KMS-11 (cell line): Measurements from ENCODE around the gene CBLC.

Source experiments
- H2AFZ ChIP-seq: fragments of 200-600 bp; sonication (generic); 2 replicates; pipeline ENCODE4 v1.6.1; 2016; ENCODE audit warnings: antibody characterized with exemption, mixed run types, low read depth
- H3K27ac ChIP-seq: fragments of 200-600 bp; sonication (generic); 2 replicates; pipeline ENCODE4 v1.6.1; 2016; ENCODE audit warnings: mild to moderate bottlenecking, mixed run types
- H3K27me3 ChIP-seq: fragments of 200-600 bp; sonication (generic); 2 replicates; pipeline ENCODE4 v1.6.1; 2017; ENCODE audit warnings: mild to moderate bottlenecking, low read depth, mixed run types, moderate library complexity; ENCODE audit not compliant: insufficient read depth
- H3K36me3 ChIP-seq: fragments of 200-600 bp; sonication (generic); 2 replicates; pipeline ENCODE4 v1.6.1; 2017; ENCODE audit warnings: mild to moderate bottlenecking, mixed run types; ENCODE audit not compliant: insufficient read depth
- H3K4me1 ChIP-seq: fragments of 200-600 bp; sonication (generic); 2 replicates; pipeline ENCODE4 v1.6.1; 2016; ENCODE audit warnings: mild to moderate bottlenecking, low read depth, mixed run types; ENCODE audit not compliant: poor library complexity, severe bottlenecking
- H3K4me2 ChIP-seq: fragments of 200-600 bp; sonication (generic); 2 replicates; pipeline ENCODE4 v1.7.0; 2016; ENCODE audit warnings: mild to moderate bottlenecking, mixed run types
- H3K4me3 ChIP-seq: fragments of 200-600 bp; sonication (generic); IDR thresholded peaks from 2 replicates; pipeline ENCODE4 v1.6.1; 2017; ENCODE audit warnings: low read depth, low read length, mixed read lengths; ENCODE audit not compliant: insufficient read depth
- H3K79me2 ChIP-seq: fragments of 200-600 bp; sonication (generic); 2 replicates; pipeline ENCODE4 v1.6.1; 2016; ENCODE audit warnings: low read depth, mixed run types; ENCODE audit not compliant: insufficient read depth
- H3K9ac ChIP-seq: fragments of 200-600 bp; sonication (generic); 2 replicates; pipeline ENCODE4 v1.6.1; 2016; ENCODE audit warnings: mild to moderate bottlenecking, mixed run types
- H4K20me1 ChIP-seq: fragments of 200-600 bp; sonication (generic); 2 replicates; pipeline ENCODE4 v1.6.1; 2016; ENCODE audit warnings: mild to moderate bottlenecking, mixed run types; ENCODE audit not compliant: insufficient read depth
- CTCF ChIP-seq: fragments of 200-600 bp; sonication (generic); conservative IDR thresholded peaks from 2 replicates; pipeline ENCODE4 v1.6.1; 2017; ENCODE audit warnings: low read depth, mild to moderate bottlenecking, antibody characterized with exemption, low read length, moderate library complexity, mixed read lengths

CBLC gene

GRCh38 chr19:44795398-44795987 is 17.8 kb downstream of the CBLC start:
- no peaks in the 10 kb centered on the region for H3K79me2 ChIP-seq
- H3K4me1 ChIP-seq: peaks cover 10% of the 10 kb centered on the region
- no peak overlapping the region for H3K9ac ChIP-seq
- no peaks in the 10 kb centered on the region for H3K36me3 ChIP-seq
- TF ChIP-seq CTCF: no peak
- H3K27me3 ChIP-seq: no peaks in the 10 kb centered on the region
- no peak overlapping the region for H3K4me2 ChIP-seq
- no peak overlapping the region for H2AFZ ChIP-seq
- H3K4me3 ChIP-seq: no peak overlapping the region
- no peak overlapping the region for H3K27ac ChIP-seq
- no peaks in the 10 kb centered on the region for H4K20me1 ChIP-seq

- Histone ChIP-seq H3K79me2 (no peaks in the 10 kb centered on the region), H3K4me2 (no peak overlapping the region), H2AFZ (no peak overlapping the region), H3K27me3 (no peaks in the 10 kb centered on the region), H3K4me1 (peaks cover 12% of the 10 kb centered on the region), H3K9ac (no peak overlapping the region), H3K36me3 (no peaks in the 10 kb centered on the region), H4K20me1 (no peaks in the 10 kb centered on the region), H3K4me3 (no peak overlapping the region), H3K27ac (no peak overlapping the region)
- TF ChIP-seq CTCF: no peak
Observed at GRCh38 chr19:44796701-44797115, 19.0 kb downstream of the CBLC start.

GRCh38 chr19:44799627-44800346 is 22.1 kb downstream of the CBLC start:
- Histone ChIP-seq H3K4me2 (peak overlapping the region; percentile 66), H3K27me3 (peaks cover 27% of the 10 kb centered on the region), H2AFZ (peak overlapping the region; percentile 29; the same call in 1 of the 2 replicates), H3K27ac (no peak overlapping the region), H3K9ac (no peak overlapping the region), H3K4me3 (no peak overlapping the region), H3K79me2 (no peaks in the 10 kb centered on the region), H4K20me1 (no peaks in the 10 kb centered on the region), H3K36me3 (no peaks in the 10 kb centered on the region), H3K4me1 (peaks cover 28% of the 10 kb centered on the region)
- no peak for TF ChIP-seq CTCF

GRCh38 chr19:44800461-44800860 is 22.8 kb downstream of the CBLC start:
- TF ChIP-seq CTCF: peak; percentile 86
- H3K27me3 ChIP-seq: peaks cover 34% of the 10 kb centered on the region
- H3K4me2 ChIP-seq: peak overlapping the region; percentile 66
- H4K20me1 ChIP-seq: no peaks in the 10 kb centered on the region
- no peak overlapping the region for H3K27ac ChIP-seq
- no peaks in the 10 kb centered on the region for H3K36me3 ChIP-seq
- H3K4me3 ChIP-seq: no peak overlapping the region
- H3K79me2 ChIP-seq: no peaks in the 10 kb centered on the region
- H3K4me1 ChIP-seq: peaks cover 28% of the 10 kb centered on the region
- H3K9ac ChIP-seq: no peak overlapping the region
- peak overlapping the region; percentile 29; the same call in 1 of the 2 replicates for H2AFZ ChIP-seq
